A172 (cell line): ENCODE data around the gene MAB21L2. TPM values are rescaled to one million over a fixed set of nuclear protein-coding genes. Genes with fewer than 3 reads are reported as not detected.
A peak's percentile ranks its signal among the peaks of the same experiment; 100 is the strongest.
"Not testable (repeated sequence)": the region's sequence is repeated elsewhere in the genome, so short reads cannot be mapped to it uniquely, and the experiment has no call there.

Source experiments
- DNase-seq: peaks from one replicate; pipeline ENCODE4 v3.0.0-alpha.2; 2015; ENCODE audit warnings: low spot score
- total RNA-seq: library from RNA; depleted of rRNA; stranded (reverse); fragments of >200 nt; shearing (Covaris generic); gene quantifications from 2 replicates; pipeline ENCODE4 v1.2.3, GENCODE V29; 2014; rRNA removed

Gene MAB21L2
- not detected in 2 replicates for total RNA-seq

GRCh38 chr4:150582146-150582872 is at the start of gene MAB21L2:
Gene MAB21L2, plus strand, starts transcription at chr4:150582151. Its CDS starts 879 bp downstream, at chr4:150583030.
- DNase-seq = no peak

- no peak for DNase-seq
Measured at GRCh38 chr4:150533673-150534072, 48.3 kb upstream of the MAB21L2 start.

DNA sequence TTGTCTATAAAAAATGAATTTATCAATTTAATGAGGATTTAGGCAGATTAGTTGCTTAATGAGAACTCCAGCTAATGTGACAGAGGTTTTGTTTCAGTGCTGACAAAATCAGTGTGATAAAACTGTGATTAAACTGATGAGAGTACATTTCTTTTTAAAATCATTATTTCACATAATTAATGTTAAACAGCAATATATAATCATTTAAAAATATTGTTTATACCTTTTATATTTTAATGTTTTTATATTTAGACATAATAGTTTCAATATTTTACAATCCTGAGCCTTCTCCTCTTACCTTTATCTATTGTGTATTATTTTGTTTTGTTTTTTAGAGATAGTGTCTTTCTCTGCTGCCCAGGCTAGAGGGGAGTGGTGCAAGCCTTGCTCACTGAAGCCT is 47.1 kb upstream of the MAB21L2 start:
- no peak for DNase-seq

DNA sequence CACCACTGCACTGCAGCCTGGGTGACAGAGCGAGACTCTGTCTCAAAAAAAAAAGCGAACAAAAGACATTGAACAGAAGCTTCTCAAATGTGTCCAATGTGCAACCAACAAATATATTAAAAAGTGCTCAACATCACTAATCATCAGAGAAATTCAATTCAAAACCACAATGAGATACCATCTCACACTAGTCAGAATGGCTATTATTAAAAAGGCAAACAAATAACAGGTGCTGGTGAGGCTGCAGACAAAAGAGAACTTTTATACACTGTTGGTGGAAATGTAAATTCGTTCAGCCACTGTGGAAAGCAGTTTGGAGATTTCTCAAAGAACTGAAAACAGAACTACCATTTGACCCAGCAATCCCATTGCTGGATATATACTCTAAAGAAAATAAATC is 44.0 kb upstream of the MAB21L2 start:
- DNase-seq = not testable (repeated sequence)

DNA sequence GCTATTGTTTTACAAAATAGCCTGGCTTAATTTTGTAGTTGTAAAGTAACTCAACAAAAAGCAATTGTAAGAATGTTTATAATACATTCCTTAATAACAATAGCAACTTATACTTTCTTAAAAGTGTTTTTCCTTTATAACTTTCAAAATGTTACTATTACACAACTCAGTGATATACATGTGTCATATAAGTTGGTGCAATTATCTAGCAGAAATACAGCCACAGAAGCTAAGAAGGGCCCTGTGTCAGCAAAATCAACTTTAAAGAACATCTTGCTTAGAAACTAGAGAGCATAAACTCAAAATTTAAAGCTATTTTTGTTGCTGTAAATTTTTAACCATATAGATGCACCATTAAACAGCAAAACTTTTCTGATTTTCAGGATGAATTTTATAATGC is 41.4 kb upstream of the MAB21L2 start:
- no peak for DNase-seq

DNA sequence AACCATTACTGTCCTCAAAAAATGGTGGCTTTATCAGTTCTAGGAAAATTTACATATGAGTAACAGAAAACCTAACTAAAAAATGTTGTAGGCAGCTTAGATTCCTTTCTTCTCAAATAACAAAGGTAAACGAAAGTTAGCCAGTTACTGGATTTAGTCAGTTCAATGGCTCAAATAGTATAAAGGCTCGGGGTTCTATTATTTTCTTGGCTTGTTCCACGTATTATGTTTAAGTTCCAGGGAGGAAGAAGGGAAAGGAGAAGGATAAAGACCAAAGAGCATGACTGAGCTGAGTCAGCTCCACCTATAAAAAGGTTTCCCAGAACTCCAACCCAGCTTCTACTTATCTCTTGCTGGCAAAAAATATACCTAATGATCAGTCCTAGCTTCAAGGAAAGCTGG is 41.0 kb upstream of the MAB21L2 start:
- no peak for DNase-seq

- no peak for DNase-seq
Measured at GRCh38 chr4:150541681-150542080, 40.3 kb upstream of the MAB21L2 start.

GRCh38 chr4:150543042-150543441 is 38.9 kb upstream of the MAB21L2 start:
- DNase-seq = no peak

- no peak for DNase-seq
Measured at GRCh38 chr4:150546286-150546685, 35.7 kb upstream of the MAB21L2 start.

- no peak for DNase-seq
Measured at GRCh38 chr4:150547154-150547838, 34.7 kb upstream of the MAB21L2 start.

- not testable (repeated sequence) for DNase-seq
Measured at GRCh38 chr4:150557811-150558210, 24.1 kb upstream of the MAB21L2 start.

- no peak for DNase-seq
Measured at GRCh38 chr4:150561143-150561737, 20.7 kb upstream of the MAB21L2 start.

- DNase-seq = no peak
Measured at GRCh38 chr4:150562250-150562649, 19.7 kb upstream of the MAB21L2 start.

- DNase-seq = no peak
Measured at GRCh38 chr4:150562751-150563150, 19.2 kb upstream of the MAB21L2 start.

- not testable (repeated sequence) for DNase-seq
Measured at GRCh38 chr4:150564967-150565366, 17.0 kb upstream of the MAB21L2 start.

GRCh38 chr4:150567070-150567469 is 14.9 kb upstream of the MAB21L2 start:
- no peak for DNase-seq

DNA sequence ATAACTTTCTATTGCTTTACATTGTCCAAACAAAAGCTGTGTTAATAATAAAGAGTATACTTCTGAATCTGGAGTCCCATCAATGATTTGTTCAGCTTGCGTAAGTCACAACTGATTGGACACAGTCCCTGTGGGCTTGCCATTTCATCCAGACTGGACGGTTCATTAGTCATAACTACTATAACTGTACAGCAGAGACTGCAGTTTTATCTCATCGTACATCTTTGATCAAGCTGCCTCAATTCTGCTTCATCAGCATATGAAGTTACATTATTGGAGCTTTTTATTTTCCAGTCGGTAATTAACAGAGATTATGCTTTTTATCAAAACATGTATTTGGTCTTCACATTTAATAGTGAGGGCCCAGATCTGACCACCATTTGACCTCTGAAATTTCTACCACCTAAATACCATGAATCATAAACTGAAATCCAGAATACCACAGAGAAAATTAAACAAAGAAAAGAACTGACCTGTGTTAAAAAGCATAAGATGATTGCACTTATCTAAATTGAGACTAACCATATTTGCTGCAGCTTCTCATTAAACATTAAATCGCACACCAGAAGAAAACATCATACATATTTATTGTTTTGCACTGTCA is 12.5 kb upstream of the MAB21L2 start:
- peak; percentile 38 for DNase-seq

GRCh38 chr4:150569998-150570535 is 11.9 kb upstream of the MAB21L2 start:
- no peak for DNase-seq

- DNase-seq = no peak
Measured at GRCh38 chr4:150570862-150571261, 11.1 kb upstream of the MAB21L2 start.

DNA sequence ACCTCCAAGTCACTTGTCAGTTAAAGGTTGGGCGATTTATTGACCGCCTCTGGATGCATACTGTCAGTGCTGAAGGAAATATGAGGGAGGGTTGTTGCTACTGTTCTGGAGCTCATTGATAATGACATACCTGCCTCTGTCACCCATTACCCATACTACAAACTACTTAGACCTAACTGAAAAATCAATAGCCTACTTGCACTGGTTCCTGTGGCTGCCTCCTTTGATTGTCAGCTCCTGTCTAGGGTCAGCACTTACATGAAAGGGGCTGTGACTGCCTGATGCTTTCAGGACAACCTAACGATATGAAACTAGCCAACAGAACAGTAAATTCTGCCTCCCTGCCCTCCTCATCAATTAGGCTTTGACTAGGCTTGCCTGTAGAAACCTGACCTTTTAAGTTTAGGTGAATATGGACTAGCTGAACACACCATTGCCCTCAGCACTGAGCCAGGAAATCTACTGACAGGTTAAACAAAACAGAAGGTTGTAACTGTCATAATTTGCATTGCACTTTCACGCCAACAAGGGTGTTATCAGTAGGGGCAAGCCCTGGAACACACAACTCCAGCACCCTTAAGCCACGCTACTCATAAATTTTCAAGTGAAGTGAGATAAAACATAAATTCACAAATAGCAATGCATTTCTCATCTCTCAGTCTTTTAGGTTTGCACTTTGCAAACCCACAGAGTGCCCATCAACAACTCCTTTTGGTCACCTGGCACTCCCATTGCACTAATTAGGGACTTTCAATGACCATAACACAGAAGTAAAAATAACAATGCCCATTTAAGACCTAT is 9.0 kb upstream of the MAB21L2 start:
- DNase-seq = no peak

DNA sequence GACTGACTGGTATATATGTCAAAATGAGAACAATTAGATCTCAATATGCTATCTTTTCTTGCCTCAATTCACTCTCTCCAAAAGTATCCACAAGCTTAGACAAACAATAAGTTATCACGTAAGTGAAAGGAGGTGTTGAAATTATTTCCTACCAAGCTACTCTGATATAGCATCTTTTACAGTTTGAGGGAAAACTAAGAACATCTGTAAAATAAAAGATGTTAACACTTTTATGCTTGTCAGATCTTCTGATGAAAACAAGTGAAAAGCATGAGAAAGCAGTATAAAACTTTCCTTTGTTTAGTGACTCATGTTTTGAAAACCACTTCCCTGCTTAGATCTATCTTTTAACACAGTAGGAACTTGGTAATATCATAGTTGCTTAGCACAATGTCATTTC is 8.4 kb upstream of the MAB21L2 start:
- peak; percentile 50 for DNase-seq
